Nucleus accumbens (tissue), 56 donors: ENCODE results near the gene PTGR3.

Experiments used
- DNase-seq, 56 donors: peaks; one replicate each; lab custom pipeline; 2025; lab: John Stamatoyannopoulos, UW

Gene PTGR3

GRCh38 chr18:75176849-75177248 lies 32.1 kb downstream of the PTGR3 start:
- DNase-seq, result no peak

- DNase-seq, result no peak
Observed at GRCh38 chr18:75173738-75174137, 35.2 kb downstream of the PTGR3 start.

- peak in 1 of 56 donors; percentile 8 for DNase-seq
Observed at GRCh38 chr18:75173125-75173432, 35.9 kb downstream of the PTGR3 start.

GRCh38 chr18:75172299-75173124 lies 36.4 kb downstream of the PTGR3 start:
- DNase-seq, result no peak

GRCh38 chr18:75170916-75171315 lies 38.0 kb downstream of the PTGR3 start:
- no peak for DNase-seq

GRCh38 chr18:75170022-75170789 lies 38.7 kb downstream of the PTGR3 start:
- DNase-seq, result no peak

GRCh38 chr18:75169411-75169810 lies 39.5 kb downstream of the PTGR3 start:
- DNase-seq, result no peak

GRCh38 chr18:75168619-75169018 lies 40.3 kb downstream of the PTGR3 start:
- no peak for DNase-seq

GRCh38 chr18:75167759-75168618 lies 41.0 kb downstream of the PTGR3 start:
- DNase-seq, result peak in 5 of 56 donors; percentile 12 to 55 (median 28)

- DNase-seq, result no peak
Observed at GRCh38 chr18:75167137-75167536, 41.8 kb downstream of the PTGR3 start.

GRCh38 chr18:75165926-75166325 lies 43.0 kb downstream of the PTGR3 start:
- no peak for DNase-seq

- DNase-seq, result no peak
Observed at GRCh38 chr18:75164479-75164878, 44.5 kb downstream of the PTGR3 start.

GRCh38 chr18:75163736-75164135 lies 45.2 kb downstream of the PTGR3 start:
- no peak for DNase-seq

GRCh38 chr18:75162978-75163377 lies 46.0 kb downstream of the PTGR3 start:
- DNase-seq, result no peak

- no peak for DNase-seq
Observed at GRCh38 chr18:75162467-75162866, 46.5 kb downstream of the PTGR3 start.

GRCh38 chr18:75161256-75162028 lies 47.5 kb downstream of the PTGR3 start:
- DNase-seq, result peak in 4 of 56 donors; percentile 15 to 25 (median 20)

- DNase-seq, result peak in 4 of 56 donors; percentile 10 to 21 (median 12)
Observed at GRCh38 chr18:75160364-75160763, 48.6 kb downstream of the PTGR3 start.

- DNase-seq, result no peak
Observed at GRCh38 chr18:75159646-75160356, 49.1 kb downstream of the PTGR3 start.

GRCh38 chr18:75159238-75159518 lies 49.8 kb downstream of the PTGR3 start:
- no peak for DNase-seq
